Hepatocyte (in vitro differentiated cells): ENCODE data around the gene DNMT3A.

Source experiments
- CTCF ChIP-seq: fragments of 200-600 bp; sonication (generic); IDR thresholded peaks from 2 replicates; pipeline ENCODE4 v1.5.1; 2016; ENCODE audit warnings: antibody characterized with exemption, mild to moderate bottlenecking; ENCODE audit not compliant: poor library complexity
- EZH2 ChIP-seq: fragments of 200-600 bp; sonication (generic); IDR thresholded peaks from 2 replicates; pipeline ENCODE4 v1.6.1; 2016; ENCODE audit warnings: antibody characterized with exemption, mild to moderate bottlenecking, borderline replicate concordance

GRCh38 chr2:25246001-25246400 lies 95.7 kb downstream of the DNMT3A start:
- TF ChIP-seq CTCF: no peak
- TF ChIP-seq EZH2: no peak
